ENCODE data around the gene PFKL.

DNA sequence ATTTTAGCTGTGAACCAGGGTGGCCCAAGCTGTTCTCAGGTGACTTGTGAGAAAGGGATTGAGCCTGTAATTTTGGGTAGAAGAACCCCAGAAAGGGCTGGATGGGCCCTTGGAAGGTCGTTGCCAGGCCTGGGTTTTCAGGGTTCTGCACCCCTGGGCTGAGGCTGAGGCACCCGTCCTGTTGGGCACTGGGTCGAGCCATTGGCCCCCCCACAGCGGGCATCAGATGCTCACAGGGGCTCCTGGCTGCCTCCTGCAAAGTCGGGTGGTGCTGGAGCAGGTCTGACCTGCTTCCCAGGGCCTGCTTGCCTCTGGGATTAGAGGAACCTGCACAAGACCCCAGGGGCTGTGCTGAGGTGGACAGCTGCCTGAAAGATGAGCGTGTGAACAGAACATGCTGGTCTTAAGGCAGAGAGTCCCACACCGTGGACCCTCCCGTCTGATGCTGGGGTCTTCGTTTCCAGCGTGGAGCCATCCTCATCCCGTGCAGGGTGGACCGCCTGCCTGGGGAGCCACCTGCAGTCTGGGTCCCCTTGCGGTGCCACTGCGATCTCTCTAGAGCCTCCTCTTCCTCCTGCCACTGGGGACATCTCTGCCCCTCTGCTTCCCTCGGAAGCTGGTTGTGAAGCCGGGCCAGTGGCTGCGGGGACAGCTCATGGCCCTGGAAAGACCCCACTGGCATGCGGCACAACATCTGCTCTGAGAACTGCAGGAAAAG lies 51.8 kb downstream of the PFKL start:
- TF ChIP-seq, protein P1, sequence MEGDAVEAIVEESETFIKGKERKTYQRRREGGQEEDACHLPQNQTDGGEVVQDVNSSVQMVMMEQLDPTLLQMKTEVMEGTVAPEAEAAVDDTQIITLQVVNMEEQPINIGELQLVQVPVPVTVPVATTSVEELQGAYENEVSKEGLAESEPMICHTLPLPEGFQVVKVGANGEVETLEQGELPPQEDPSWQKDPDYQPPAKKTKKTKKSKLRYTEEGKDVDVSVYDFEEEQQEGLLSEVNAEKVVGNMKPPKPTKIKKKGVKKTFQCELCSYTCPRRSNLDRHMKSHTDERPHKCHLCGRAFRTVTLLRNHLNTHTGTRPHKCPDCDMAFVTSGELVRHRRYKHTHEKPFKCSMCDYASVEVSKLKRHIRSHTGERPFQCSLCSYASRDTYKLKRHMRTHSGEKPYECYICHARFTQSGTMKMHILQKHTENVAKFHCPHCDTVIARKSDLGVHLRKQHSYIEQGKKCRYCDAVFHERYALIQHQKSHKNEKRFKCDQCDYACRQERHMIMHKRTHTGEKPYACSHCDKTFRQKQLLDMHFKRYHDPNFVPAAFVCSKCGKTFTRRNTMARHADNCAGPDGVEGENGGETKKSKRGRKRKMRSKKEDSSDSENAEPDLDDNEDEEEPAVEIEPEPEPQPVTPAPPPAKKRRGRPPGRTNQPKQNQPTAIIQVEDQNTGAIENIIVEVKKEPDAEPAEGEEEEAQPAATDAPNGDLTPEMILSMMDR (IDR thresholded peaks at IDR 0.05), result no peak
- TF ChIP-seq EZH2phosphoT487 (IDR thresholded peaks at IDR 0.05), result no peak

Measured in neural progenitor cell (in vitro differentiated cells).